Measurements from ENCODE around the gene AMOTL1.

AMOTL1 gene

GRCh38 chr11:94920311-94920710, 152.2 kb downstream of the AMOTL1 start:
- no peak for DNase-seq (ENCODE audit: low read depth in 2 of 2, low spot score in 1 of 2)

GRCh38 chr11:94922321-94923003, 154.3 kb downstream of the AMOTL1 start:
- no peak for DNase-seq (ENCODE audit: low read depth in 2 of 2, low spot score in 1 of 2)

- no peak for DNase-seq (ENCODE audit: low read depth in 2 of 2, low spot score in 1 of 2)
These were observed 154.8 kb downstream of the AMOTL1 start for GRCh38 chr11:94923004-94923334.

GRCh38 chr11:94924171-94924572, 156.0 kb downstream of the AMOTL1 start:
- DNase-seq (ENCODE audit: low read depth in 2 of 2, low spot score in 1 of 2): no peak

GRCh38 chr11:94924612-94925011, 156.5 kb downstream of the AMOTL1 start:
- no peak for DNase-seq (ENCODE audit: low read depth in 2 of 2, low spot score in 1 of 2)

GRCh38 chr11:94925422-94926270, 157.5 kb downstream of the AMOTL1 start:
- no peak for DNase-seq (ENCODE audit: low read depth in 2 of 2, low spot score in 1 of 2)

GRCh38 chr11:94926271-94926625, 158.1 kb downstream of the AMOTL1 start:
- DNase-seq (ENCODE audit: low read depth in 2 of 2, low spot score in 1 of 2): no peak

Measured in stimulated activated CD8-positive, alpha-beta memory T cell treated with anti-CD3 and anti-CD28 coated beads, Interleukin-4, amount 100 ng/mL, for 4 hours (primary cell).